ENCODE results near the gene REEP5. TPM values are rescaled to one million over a fixed set of nuclear protein-coding genes. Genes with fewer than 3 reads are reported as not detected.

The REEP5 gene
- total RNA-seq, 1 donor from 2014 or later: 61.0 TPM

DNA sequence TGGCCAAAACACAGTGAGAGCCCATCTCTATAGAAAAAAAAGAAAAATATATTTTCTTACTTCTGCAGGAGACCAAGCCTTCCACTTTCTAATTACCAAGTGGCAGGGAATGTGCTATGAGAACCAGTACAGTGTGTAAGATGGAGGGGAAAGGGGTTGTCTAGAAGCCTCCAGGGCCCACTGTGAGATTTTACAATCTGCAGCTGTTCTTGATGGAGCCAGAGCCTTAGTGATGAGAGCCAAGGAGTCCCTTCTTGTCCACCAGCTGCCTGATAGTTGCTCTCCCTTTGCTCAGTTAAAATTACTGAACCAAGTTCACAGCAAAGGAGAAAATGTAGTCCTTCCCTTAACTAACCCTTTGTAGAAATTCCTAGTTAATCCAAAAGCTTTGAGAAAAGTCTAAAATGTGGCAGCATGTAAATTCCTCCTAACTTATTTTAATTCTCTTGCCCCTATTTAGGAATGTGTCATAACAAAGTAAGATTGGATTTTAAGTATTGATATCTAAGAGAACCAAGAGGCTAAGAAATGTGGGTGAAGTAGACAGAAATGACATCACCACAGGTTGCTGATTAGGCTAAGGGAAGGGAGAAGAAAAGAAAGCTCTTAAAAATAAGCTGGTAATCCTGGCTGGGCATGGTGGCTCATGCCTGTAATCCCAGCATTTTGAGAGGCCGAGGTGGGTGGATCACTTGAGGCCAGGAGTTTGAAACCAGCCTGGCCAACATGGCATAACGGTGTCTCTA lies 41.6 kb downstream of the REEP5 start:
- TF ChIP-seq, protein P1, sequence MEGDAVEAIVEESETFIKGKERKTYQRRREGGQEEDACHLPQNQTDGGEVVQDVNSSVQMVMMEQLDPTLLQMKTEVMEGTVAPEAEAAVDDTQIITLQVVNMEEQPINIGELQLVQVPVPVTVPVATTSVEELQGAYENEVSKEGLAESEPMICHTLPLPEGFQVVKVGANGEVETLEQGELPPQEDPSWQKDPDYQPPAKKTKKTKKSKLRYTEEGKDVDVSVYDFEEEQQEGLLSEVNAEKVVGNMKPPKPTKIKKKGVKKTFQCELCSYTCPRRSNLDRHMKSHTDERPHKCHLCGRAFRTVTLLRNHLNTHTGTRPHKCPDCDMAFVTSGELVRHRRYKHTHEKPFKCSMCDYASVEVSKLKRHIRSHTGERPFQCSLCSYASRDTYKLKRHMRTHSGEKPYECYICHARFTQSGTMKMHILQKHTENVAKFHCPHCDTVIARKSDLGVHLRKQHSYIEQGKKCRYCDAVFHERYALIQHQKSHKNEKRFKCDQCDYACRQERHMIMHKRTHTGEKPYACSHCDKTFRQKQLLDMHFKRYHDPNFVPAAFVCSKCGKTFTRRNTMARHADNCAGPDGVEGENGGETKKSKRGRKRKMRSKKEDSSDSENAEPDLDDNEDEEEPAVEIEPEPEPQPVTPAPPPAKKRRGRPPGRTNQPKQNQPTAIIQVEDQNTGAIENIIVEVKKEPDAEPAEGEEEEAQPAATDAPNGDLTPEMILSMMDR (conservative IDR thresholded peaks at IDR 0.05): no peak
- peaks cover 13% of the 10 kb centered on the region for H3K36me3 Mint-ChIP-seq
- H3K4me3 Mint-ChIP-seq: no peak overlapping the region
- H3K4me1 Mint-ChIP-seq (ENCODE audit: unreplicated experiment): no peaks in the 10 kb centered on the region
- H3K27me3 Mint-ChIP-seq: no peaks in the 10 kb centered on the region
- H3K9me3 Mint-ChIP-seq: no peaks in the 10 kb centered on the region
- no peak overlapping the region for H3K27ac Mint-ChIP-seq
- no peak for DNase-seq (ENCODE audit: extremely low spot score, unreplicated experiment)

DNA sequence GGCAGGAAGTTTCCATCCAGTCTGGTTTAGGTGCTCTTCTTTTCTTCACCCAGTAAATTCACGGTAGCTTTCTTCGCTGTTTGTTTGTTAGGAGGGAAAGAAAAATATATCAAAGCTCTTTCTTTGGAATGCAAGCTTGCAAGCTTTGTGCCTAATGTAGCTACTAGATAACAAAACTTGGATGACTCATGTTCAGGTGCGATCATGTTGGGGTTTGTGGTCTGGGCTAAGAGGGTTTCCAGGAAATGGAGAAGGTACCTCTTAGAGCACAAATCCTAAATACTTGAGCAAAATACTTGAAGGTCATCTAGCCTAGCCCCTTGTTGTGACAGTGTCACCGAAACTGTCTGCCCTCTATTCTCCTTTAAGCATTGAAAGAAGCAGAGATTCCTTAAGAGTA lies 43.3 kb downstream of the REEP5 start:
- DNase-seq (ENCODE audit: extremely low spot score, unreplicated experiment): no peak
- no peaks in the 10 kb centered on the region for H3K9me3 Mint-ChIP-seq
- H3K27ac Mint-ChIP-seq: peak overlapping the region; percentile 42
- peaks cover 17% of the 10 kb centered on the region for H3K36me3 Mint-ChIP-seq
- TF ChIP-seq, protein P1 (conservative IDR thresholded peaks at IDR 0.05): no peak
- no peak overlapping the region for H3K4me3 Mint-ChIP-seq
- H3K4me1 Mint-ChIP-seq (ENCODE audit: unreplicated experiment): no peaks in the 10 kb centered on the region
- no peaks in the 10 kb centered on the region for H3K27me3 Mint-ChIP-seq

DNA sequence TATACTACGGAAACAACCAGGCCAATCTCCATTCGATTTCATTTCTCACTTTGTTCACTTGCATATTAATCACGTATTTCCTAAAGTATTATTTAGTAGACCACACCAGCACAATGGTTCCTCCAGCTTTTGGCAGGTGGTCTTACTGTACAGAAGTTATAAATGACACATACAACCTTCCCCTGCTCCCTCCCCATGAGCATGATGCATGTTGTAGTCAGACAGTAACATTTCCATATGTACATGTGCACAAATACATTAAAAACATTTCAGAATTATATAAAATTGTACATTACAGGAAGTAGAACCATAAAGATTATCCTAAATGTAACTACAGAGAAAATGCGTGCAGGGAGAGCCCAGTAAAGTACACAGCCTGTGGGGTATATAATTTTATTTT lies 43.9 kb downstream of the REEP5 start:
- Mint-ChIP-seq H3K27me3 (no peaks in the 10 kb centered on the region), H3K4me3 (no peak overlapping the region), H3K27ac (no peak overlapping the region), H3K9me3 (no peaks in the 10 kb centered on the region), H3K36me3 (peaks cover 17% of the 10 kb centered on the region), H3K4me1 (ENCODE audit: unreplicated experiment) (no peaks in the 10 kb centered on the region)
- no peak for DNase-seq (ENCODE audit: extremely low spot score, unreplicated experiment)
- TF ChIP-seq, protein P1 (conservative IDR thresholded peaks at IDR 0.05): no peak

DNA sequence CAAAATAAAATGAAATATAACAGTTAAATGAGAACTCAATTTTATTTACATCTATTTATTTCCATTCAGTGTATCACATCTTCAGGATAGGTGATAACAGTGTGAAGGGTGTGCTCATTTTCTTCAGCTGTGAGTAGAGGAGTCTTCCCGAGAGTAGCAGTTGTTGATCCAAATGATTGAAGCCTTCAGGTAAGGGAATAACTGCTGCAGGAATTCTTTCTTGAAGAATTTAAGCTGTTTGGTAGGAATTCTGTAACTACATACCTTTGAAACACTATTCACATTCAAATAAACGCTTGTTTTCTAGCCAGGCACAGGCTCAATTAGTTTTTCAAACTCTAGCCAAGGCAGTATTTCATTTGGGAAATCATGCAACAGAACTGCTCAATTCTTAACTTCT lies 45.7 kb downstream of the REEP5 start:
- peaks cover 19% of the 10 kb centered on the region for H3K36me3 Mint-ChIP-seq
- H3K4me1 Mint-ChIP-seq (ENCODE audit: unreplicated experiment): no peaks in the 10 kb centered on the region
- no peaks in the 10 kb centered on the region for H3K27me3 Mint-ChIP-seq
- no peaks in the 10 kb centered on the region for H3K9me3 Mint-ChIP-seq
- no peak overlapping the region for H3K27ac Mint-ChIP-seq
- H3K4me3 Mint-ChIP-seq: no peak overlapping the region
- TF ChIP-seq, protein P1 (conservative IDR thresholded peaks at IDR 0.05): no peak
- DNase-seq (ENCODE audit: extremely low spot score, unreplicated experiment): no peak

DNA sequence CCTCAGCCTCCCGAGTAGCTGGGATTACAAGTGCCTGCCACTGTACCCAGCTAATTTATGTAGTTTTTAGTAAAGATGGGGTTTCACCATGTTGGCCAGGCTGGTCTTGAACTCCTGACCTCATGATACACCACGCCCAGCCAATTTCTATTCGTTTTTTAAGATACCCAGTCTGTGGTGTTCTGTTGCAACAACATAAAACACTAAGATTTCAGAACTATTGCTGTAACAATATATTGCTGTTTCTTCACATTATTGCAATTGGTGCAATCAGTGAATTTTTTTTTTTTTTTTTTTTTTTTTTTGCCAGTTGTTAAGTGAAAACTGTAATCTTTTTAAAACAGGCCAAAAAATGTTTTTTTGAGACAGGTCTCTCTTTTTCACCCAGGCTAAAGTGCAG lies 51.1 kb downstream of the REEP5 start:
- H3K9me3 Mint-ChIP-seq: no peaks in the 10 kb centered on the region
- peaks cover 34% of the 10 kb centered on the region for H3K36me3 Mint-ChIP-seq
- H3K4me3 Mint-ChIP-seq: no peak overlapping the region
- no peaks in the 10 kb centered on the region for H3K27me3 Mint-ChIP-seq
- TF ChIP-seq, protein P1 (conservative IDR thresholded peaks at IDR 0.05): no peak
- no peaks in the 10 kb centered on the region for H3K4me1 Mint-ChIP-seq (ENCODE audit: unreplicated experiment)
- DNase-seq (ENCODE audit: extremely low spot score, unreplicated experiment): no peak
- no peak overlapping the region for H3K27ac Mint-ChIP-seq

Measured in type B pancreatic cell (in vitro differentiated cells).